H9 (cell line): ENCODE measurements around the gene SEC24C. TPM values are rescaled to one million over a fixed set of nuclear protein-coding genes. Genes with fewer than 3 reads are reported as not detected.

Experiments
- DNase-seq: peaks from one replicate; pipeline ENCODE4 v3.0.0-alpha.2; 2017
- H2AFZ ChIP-seq: one replicate; pipeline ENCODE4 v1.6.1; 2013; ENCODE audit warnings: mild to moderate bottlenecking, low read length, control low read depth, moderate library complexity
- H2AK5ac ChIP-seq: 2 replicates; pipeline ENCODE4 v1.6.1; 2013; ENCODE audit warnings: low read length, control low read depth, mixed read lengths; ENCODE audit not compliant: insufficient read length
- H2BK120ac ChIP-seq: one replicate; pipeline ENCODE4 v1.6.1; 2013; ENCODE audit warnings: low read depth, mild to moderate bottlenecking, low read length, control low read depth, inconsistent platforms; ENCODE audit not compliant: poor library complexity, severe bottlenecking
- H2BK12ac ChIP-seq: 2 replicates; pipeline ENCODE4 v1.6.1; 2013; ENCODE audit warnings: low read length, control low read depth, mixed read lengths, low read depth; ENCODE audit not compliant: insufficient read length
- H2BK15ac ChIP-seq: 2 replicates; pipeline ENCODE4 v1.6.1; 2013; ENCODE audit warnings: low read depth, low read length, control low read depth
- H2BK20ac ChIP-seq: one replicate; pipeline ENCODE4 v1.6.1; 2013; ENCODE audit warnings: low read depth, mild to moderate bottlenecking, low read length, control low read depth, inconsistent platforms; ENCODE audit not compliant: poor library complexity, severe bottlenecking
- H2BK5ac ChIP-seq: 2 replicates; pipeline ENCODE4 v1.6.1; 2013; ENCODE audit warnings: low read length, control low read depth, mixed read lengths; ENCODE audit not compliant: insufficient read length
- H3K14ac ChIP-seq: 2 replicates; pipeline ENCODE4 v1.6.1; 2013; ENCODE audit warnings: low read length, control low read depth; ENCODE audit not compliant: insufficient read depth
- H3K18ac ChIP-seq: 2 replicates; pipeline ENCODE4 v1.6.1; 2013; ENCODE audit warnings: low read depth, mild to moderate bottlenecking, mixed read lengths, low read length, control low read depth; ENCODE audit not compliant: insufficient read length
- H3K23ac ChIP-seq: 2 replicates; pipeline ENCODE4 v1.6.1; 2013; ENCODE audit warnings: low read length, control low read depth, mixed read lengths, low read depth; ENCODE audit not compliant: insufficient read length
- H3K23me2 ChIP-seq: 2 replicates; pipeline ENCODE4 v1.6.1; 2013; ENCODE audit warnings: low read depth, mild to moderate bottlenecking, mixed read lengths, low read length, control low read depth; ENCODE audit not compliant: insufficient read length, poor library complexity, severe bottlenecking
- H3K27ac ChIP-seq: 2 replicates; pipeline ENCODE4 v1.5.1; 2013; ENCODE audit warnings: low read length, control low read depth, mixed read lengths, low read depth; ENCODE audit not compliant: insufficient read length
- H3K27me3 ChIP-seq: 2 replicates; pipeline ENCODE4 v1.6.1; 2013; ENCODE audit warnings: low read length, control low read depth, inconsistent platforms; ENCODE audit not compliant: insufficient read depth
- H3K4ac ChIP-seq: 2 replicates; pipeline ENCODE4 v1.6.1; 2013; ENCODE audit warnings: low read depth, mild to moderate bottlenecking, control low read depth, inconsistent platforms, low read length, moderate library complexity
- H3K4me1 ChIP-seq: 2 replicates; pipeline ENCODE4 v1.6.1; 2013; ENCODE audit warnings: low read length, control low read depth, inconsistent platforms; ENCODE audit not compliant: insufficient read depth
- H3K4me2 ChIP-seq: 2 replicates; pipeline ENCODE4 v1.6.1; 2013; ENCODE audit warnings: low read length, control low read depth, mixed read lengths; ENCODE audit not compliant: insufficient read length, insufficient read depth
- H3K56ac ChIP-seq: 2 replicates; pipeline ENCODE4 v1.6.1; 2013; ENCODE audit warnings: low read depth, mild to moderate bottlenecking, mixed read lengths, low read length, control low read depth; ENCODE audit not compliant: insufficient read length
- H3K79me1 ChIP-seq: 2 replicates; pipeline ENCODE4 v1.6.1; 2013; ENCODE audit warnings: low read depth, mild to moderate bottlenecking, moderate library complexity, low read length, control low read depth, inconsistent platforms; ENCODE audit not compliant: insufficient read depth, poor library complexity, severe bottlenecking
- H3K79me2 ChIP-seq: 2 replicates; pipeline ENCODE4 v1.6.1; 2013; ENCODE audit warnings: low read length, control low read depth, inconsistent platforms; ENCODE audit not compliant: insufficient read depth
- H3K9ac ChIP-seq: 2 replicates; pipeline ENCODE4 v1.6.1; 2013; ENCODE audit warnings: low read length, control low read depth, mixed read lengths; ENCODE audit not compliant: insufficient read length; ENCODE audit errors: extremely low read depth
- H3K9me3 ChIP-seq: one replicate; pipeline ENCODE4 v1.6.1; 2013; ENCODE audit warnings: low read depth, low read length, inconsistent platforms; ENCODE audit not compliant: control insufficient read depth
- H3T11ph ChIP-seq: one replicate; pipeline ENCODE4 v1.6.1; 2013; ENCODE audit warnings: mild to moderate bottlenecking, low read length, control low read depth, inconsistent platforms
- H4K20me1 ChIP-seq: one replicate; pipeline ENCODE4 v1.6.1; 2013; ENCODE audit not compliant: control insufficient read depth, insufficient read length, insufficient read depth
- H4K5ac ChIP-seq: 2 replicates; pipeline ENCODE4 v1.6.1; 2013; ENCODE audit warnings: low read depth, mild to moderate bottlenecking, mixed read lengths, low read length, control low read depth; ENCODE audit not compliant: insufficient read length
- H4K8ac ChIP-seq: replicated peaks from 2 replicates; pipeline ENCODE4 v1.6.1; 2013; ENCODE audit warnings: low read length, control low read depth, mixed read lengths, low read depth; ENCODE audit not compliant: insufficient read length
- H4K91ac ChIP-seq: 2 replicates; pipeline ENCODE4 v1.6.1; 2013; ENCODE audit warnings: low read depth, mild to moderate bottlenecking, moderate library complexity, mixed read lengths, low read length, control low read depth; ENCODE audit not compliant: insufficient read length
- H3K27ac Mint-ChIP-seq, 3 experiments: 2 replicates in 2 of 3; 3 replicates in 1 of 3; pipeline ENCODE4 v1.8.0; 2020 to 2021; ENCODE audit warnings: mixed read lengths in 3 of 3, mild to moderate bottlenecking in 1 of 3, moderate library complexity in 1 of 3
- H3K27me3 Mint-ChIP-seq: 2 replicates; pipeline ENCODE4 v1.8.0; 2021; ENCODE audit warnings: low read depth, mild to moderate bottlenecking, moderate library complexity, mixed read lengths
- H3K36me3 Mint-ChIP-seq, 3 experiments: 2 replicates in 2 of 3; 3 replicates in 1 of 3; pipeline ENCODE4 v1.8.0; 2020 to 2021; ENCODE audit warnings: low read depth in 3 of 3, mixed read lengths in 3 of 3; ENCODE audit not compliant: insufficient read depth in 1 of 3
- H3K4me1 Mint-ChIP-seq, 2 experiments: 2 replicates each; pipeline ENCODE4 v1.8.0; 2020; ENCODE audit warnings: mixed read lengths in 2 of 2
- H3K4me3 Mint-ChIP-seq, 2 experiments: 2 replicates in 1 of 2; 3 replicates in 1 of 2; pipeline ENCODE4 v1.8.0; 2020 to 2021; ENCODE audit warnings: mild to moderate bottlenecking in 2 of 2, mixed read lengths in 2 of 2, moderate library complexity in 1 of 2
- H3K9me3 Mint-ChIP-seq, 2 experiments: 2 replicates in 1 of 2; 3 replicates in 1 of 2; pipeline ENCODE4 v1.8.0; 2020; ENCODE audit warnings: mild to moderate bottlenecking in 2 of 2, mixed read lengths in 2 of 2, moderate library complexity in 1 of 2
- CTCF ChIP-seq: fragments of 200-600 bp; sonication (generic); conservative IDR thresholded peaks from 3 replicates; pipeline ENCODE4 v1.8.0; 2021; ENCODE audit warnings: antibody characterized with exemption, mild to moderate bottlenecking
- WGBS: extraction: QIAGEN DNeasy Blood & Tissue Kit; methylation state at CpG from one replicate; pipeline ENCODE4 v1.1.7; 2013; ENCODE audit warnings: missing lambda C conversion rate, low lambda C conversion rate, mixed read lengths; ENCODE audit not compliant: insufficient read length; ENCODE audit errors: extremely low coverage; 5-methylcytosine and 5-hydroxymethylcytosine counted together
- total RNA-seq: library from RNA; stranded (reverse); gene quantifications from 2 replicates; pipeline ENCODE4 v1.2.1, GENCODE V29; 2021

The SEC24C gene
- total RNA-seq, 1 experiment from 2014 or later = 62.4 TPM

- no peak overlapping the region for H2BK15ac ChIP-seq
- H4K91ac ChIP-seq = no peak overlapping the region
- no peak overlapping the region for H3K9ac ChIP-seq
- H3K56ac ChIP-seq = no peak overlapping the region
- H3K4me1 ChIP-seq = peaks cover under 1% of the 10 kb centered on the region; the same call in 1 of the 2 replicates
- peaks cover 3% of the 10 kb centered on the region for H3K23me2 ChIP-seq
- no peak overlapping the region for H3K27ac ChIP-seq
- no peak overlapping the region for H3K4me2 ChIP-seq
- no peak overlapping the region for H4K8ac ChIP-seq
- H3K14ac ChIP-seq = no peak overlapping the region
- Mint-ChIP-seq H3K9me3 (no peaks in the 10 kb centered on the region), H3K27me3 (no peaks in the 10 kb centered on the region), H3K4me3 (no peak overlapping the region), H3K36me3 (peaks cover 8 to 40% (median 34%) of the 10 kb centered on the region in 3 experiments; a peak in 6 of 7 replicates), H3K4me1 (peaks cover 31 to 37% of the 10 kb centered on the region in 2 experiments), H3K27ac (no peak overlapping the region)
- H3T11ph ChIP-seq = no peak overlapping the region
- H3K79me1 ChIP-seq = peaks cover 11% of the 10 kb centered on the region
- no peaks in the 10 kb centered on the region for H3K9me3 ChIP-seq
- no peak overlapping the region for H2BK20ac ChIP-seq
- no peaks in the 10 kb centered on the region for H4K20me1 ChIP-seq
- no peak overlapping the region for H4K5ac ChIP-seq
- H3K4ac ChIP-seq = no peak overlapping the region
- no peak overlapping the region for H3K23ac ChIP-seq
- no peak overlapping the region for H2AK5ac ChIP-seq
- H3K18ac ChIP-seq = no peak overlapping the region
- no peak overlapping the region for H2BK120ac ChIP-seq
- H2BK12ac ChIP-seq = no peak overlapping the region
- TF ChIP-seq CTCF = no peak
- DNase-seq = no peak
- peaks cover 10% of the 10 kb centered on the region; the same call in 1 of the 2 replicates for H3K79me2 ChIP-seq
- H2AFZ ChIP-seq = no peak overlapping the region
- no peaks in the 10 kb centered on the region for H3K27me3 ChIP-seq
- H2BK5ac ChIP-seq = no peak overlapping the region
- WGBS = no CpG with 5 or more reads among the region's 5 CpGs
These were observed 34.8 kb downstream of the SEC24C start for GRCh38 chr10:73779018-73779417.
